Measurements from ENCODE around the gene ARRDC3. TPM values are rescaled to one million over a fixed set of nuclear protein-coding genes. Genes with fewer than 3 reads are reported as not detected.
"Not testable (repeated sequence)": the region's sequence is repeated elsewhere in the genome, so short reads cannot be mapped to it uniquely, and the experiment has no call there.

Gene ARRDC3
- total and polyA plus RNA-seq, 10 of the 15 experiments (the other 5 are each of a cell fraction or from before 2014, with no cell fraction given), result 2.3 to 14.0 (median 8.6) TPM

DNA sequence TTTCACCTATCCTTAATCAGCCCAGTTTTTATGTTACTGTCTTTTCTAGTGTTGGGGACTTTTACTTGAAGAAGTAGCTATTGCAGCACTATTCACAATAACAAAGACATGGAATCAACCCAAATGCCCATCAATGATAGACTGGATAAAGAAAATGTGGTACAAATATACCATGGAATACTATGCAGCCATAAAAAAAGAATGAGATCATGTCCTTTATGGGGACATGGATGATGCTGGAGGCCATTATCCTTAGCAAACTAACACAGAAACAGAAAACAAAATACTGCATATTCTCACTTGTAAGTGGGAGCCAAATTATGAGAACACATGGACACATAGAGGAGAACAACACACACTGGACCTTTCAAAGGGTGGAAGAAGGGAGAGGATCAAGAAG lies 6.4 kb upstream of the ARRDC3 start:
- H3K9ac ChIP-seq (ENCODE audit: control insufficient read depth, insufficient read depth, low read length); H3K4me1 ChIP-seq (ENCODE audit: control insufficient read depth, insufficient read depth, low read length); H2AFZ ChIP-seq (ENCODE audit: control insufficient read depth, low read depth, low read length); H3K27ac ChIP-seq (ENCODE audit: control insufficient read depth, insufficient read depth); BruUV-seq (replicated peaks); H3K79me2 ChIP-seq (ENCODE audit: control insufficient read depth, insufficient read depth, low read length); H3K4me2 ChIP-seq (ENCODE audit: control insufficient read depth, insufficient read depth); DNase-seq (ENCODE audit: low read depth, low spot score); H3K27me3 ChIP-seq (replicated peaks in 1 of 2; ENCODE audit: control insufficient read depth in 2 of 2, insufficient read depth in 2 of 2, low read length in 1 of 2); H3K36me3 ChIP-seq (ENCODE audit: control insufficient read depth in 2 of 2, insufficient read depth in 2 of 2, low read length in 1 of 2); H3K4me3 ChIP-seq; ATAC-seq; H3K9me3 ChIP-seq (replicated peaks; ENCODE audit: control insufficient read depth, insufficient read depth, low read length); H4K20me1 ChIP-seq (ENCODE audit: control insufficient read depth, insufficient read depth); FAIRE-seq: not testable (repeated sequence)
- in situ Hi-C loops (cut with MboI), result loop anchor here (5.0 to 10.0 kb wide), 3 partner anchors 167 to 455 kb away; no protein-coding TSS in a partner anchor
- ChIA-PET POLR2A (interaction anchor here (1.1 kb wide), 1 partner anchor 9 kb away, joined by 3 read pairs; no protein-coding TSS in a partner anchor), CTCF (interaction anchor here (1.0 to 1.8 kb wide), 3 partner anchors 30 to 457 kb away, joined by 3 to 5 read pairs (median 5); no protein-coding TSS in a partner anchor), SMC1A (ENCODE audit: uncharacterized antibody, unreplicated experiment) (interaction anchor here (1.0 to 10.9 kb wide), 2 partner anchors 31 to 170 kb away, joined by 3 to 107 read pairs; no protein-coding TSS in a partner anchor), RAD21 (ENCODE audit: unreplicated experiment) (interaction anchor here (1.6 kb wide), 1 partner anchor 170 kb away, joined by 4 read pairs; no protein-coding TSS in a partner anchor)
- intact Hi-C loops (cut with micrococcal nuclease; ENCODE audit: unreplicated experiment), result loop anchor here (10.0 kb wide), 2 partner anchors 525 to 915 kb away; partner anchors contain the start of genes MBLAC2 and POLR3G

DNA sequence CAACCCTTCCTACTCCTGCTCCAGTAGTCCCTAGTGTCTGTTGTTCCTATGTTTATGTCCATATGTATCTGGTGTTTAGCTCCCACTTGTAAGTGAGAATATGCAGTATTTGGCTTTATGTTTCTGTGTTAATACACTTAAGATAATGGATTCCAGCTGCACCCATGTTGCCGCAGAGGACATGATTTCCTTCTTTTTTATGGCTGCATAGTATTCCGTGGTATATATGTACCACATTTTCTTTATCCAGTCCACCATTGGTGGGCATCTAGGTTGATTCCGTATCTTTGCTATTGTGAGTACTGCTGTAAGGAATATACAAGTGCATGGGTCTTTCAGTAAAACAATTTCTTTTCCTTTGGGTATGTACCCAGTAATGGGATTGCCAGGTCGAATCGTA lies 5.2 kb upstream of the ARRDC3 start:
- RAD21 ChIA-PET (ENCODE audit: unreplicated experiment), result interaction anchor here (1.6 to 6.7 kb wide), 4 partner anchors 30 to 523 kb away, joined by 4 to 109 read pairs (median 44); no protein-coding TSS in a partner anchor
- intact Hi-C loops (cut with micrococcal nuclease; ENCODE audit: unreplicated experiment), result loop anchor here (10.0 kb wide), 2 partner anchors 524 to 914 kb away; partner anchors contain the start of genes MBLAC2 and POLR3G
- 94% methylated on average over 5 of the region's 5 CpGs for WGBS (ENCODE audit: insufficient coverage, insufficient replicate concordance, low lambda C conversion rate, missing lambda C conversion rate)
- no peak for TF ChIP-seq TCF3 (IDR thresholded peaks at IDR 0.05; ENCODE audit: borderline replicate concordance, insufficient read depth, low read depth, low read length)
- TF ChIP-seq, protein P1, sequence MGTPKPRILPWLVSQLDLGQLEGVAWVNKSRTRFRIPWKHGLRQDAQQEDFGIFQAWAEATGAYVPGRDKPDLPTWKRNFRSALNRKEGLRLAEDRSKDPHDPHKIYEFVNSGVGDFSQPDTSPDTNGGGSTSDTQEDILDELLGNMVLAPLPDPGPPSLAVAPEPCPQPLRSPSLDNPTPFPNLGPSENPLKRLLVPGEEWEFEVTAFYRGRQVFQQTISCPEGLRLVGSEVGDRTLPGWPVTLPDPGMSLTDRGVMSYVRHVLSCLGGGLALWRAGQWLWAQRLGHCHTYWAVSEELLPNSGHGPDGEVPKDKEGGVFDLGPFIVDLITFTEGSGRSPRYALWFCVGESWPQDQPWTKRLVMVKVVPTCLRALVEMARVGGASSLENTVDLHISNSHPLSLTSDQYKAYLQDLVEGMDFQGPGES (IDR thresholded peaks at IDR 0.05), result no peak
- TF ChIP-seq NFXL1 (IDR thresholded peaks at IDR 0.05; ENCODE audit: borderline replicate concordance), result no peak
- TF ChIP-seq ZSCAN29 (IDR thresholded peaks at IDR 0.05), result no peak
- TF ChIP-seq HDAC6 (IDR thresholded peaks at IDR 0.05; ENCODE audit: unreplicated experiment), result no peak
- TF ChIP-seq RFX5 (IDR thresholded peaks at IDR 0.05; ENCODE audit: low read depth, low read length), result no peak
- no peak for TF ChIP-seq MYC (IDR thresholded peaks at IDR 0.05; ENCODE audit: insufficient read depth, insufficient read length, insufficient replicate concordance, low read length, severe bottlenecking)
- TF ChIP-seq ATF7 (IDR thresholded peaks at IDR 0.05; ENCODE audit: low read depth), result no peak
- TF ChIP-seq, protein P2, sequence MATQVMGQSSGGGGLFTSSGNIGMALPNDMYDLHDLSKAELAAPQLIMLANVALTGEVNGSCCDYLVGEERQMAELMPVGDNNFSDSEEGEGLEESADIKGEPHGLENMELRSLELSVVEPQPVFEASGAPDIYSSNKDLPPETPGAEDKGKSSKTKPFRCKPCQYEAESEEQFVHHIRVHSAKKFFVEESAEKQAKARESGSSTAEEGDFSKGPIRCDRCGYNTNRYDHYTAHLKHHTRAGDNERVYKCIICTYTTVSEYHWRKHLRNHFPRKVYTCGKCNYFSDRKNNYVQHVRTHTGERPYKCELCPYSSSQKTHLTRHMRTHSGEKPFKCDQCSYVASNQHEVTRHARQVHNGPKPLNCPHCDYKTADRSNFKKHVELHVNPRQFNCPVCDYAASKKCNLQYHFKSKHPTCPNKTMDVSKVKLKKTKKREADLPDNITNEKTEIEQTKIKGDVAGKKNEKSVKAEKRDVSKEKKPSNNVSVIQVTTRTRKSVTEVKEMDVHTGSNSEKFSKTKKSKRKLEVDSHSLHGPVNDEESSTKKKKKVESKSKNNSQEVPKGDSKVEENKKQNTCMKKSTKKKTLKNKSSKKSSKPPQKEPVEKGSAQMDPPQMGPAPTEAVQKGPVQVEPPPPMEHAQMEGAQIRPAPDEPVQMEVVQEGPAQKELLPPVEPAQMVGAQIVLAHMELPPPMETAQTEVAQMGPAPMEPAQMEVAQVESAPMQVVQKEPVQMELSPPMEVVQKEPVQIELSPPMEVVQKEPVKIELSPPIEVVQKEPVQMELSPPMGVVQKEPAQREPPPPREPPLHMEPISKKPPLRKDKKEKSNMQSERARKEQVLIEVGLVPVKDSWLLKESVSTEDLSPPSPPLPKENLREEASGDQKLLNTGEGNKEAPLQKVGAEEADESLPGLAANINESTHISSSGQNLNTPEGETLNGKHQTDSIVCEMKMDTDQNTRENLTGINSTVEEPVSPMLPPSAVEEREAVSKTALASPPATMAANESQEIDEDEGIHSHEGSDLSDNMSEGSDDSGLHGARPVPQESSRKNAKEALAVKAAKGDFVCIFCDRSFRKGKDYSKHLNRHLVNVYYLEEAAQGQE (IDR thresholded peaks at IDR 0.05; ENCODE audit: low read depth, low read length), result no peak
- no peak for TF ChIP-seq FOS (IDR thresholded peaks at IDR 0.05; ENCODE audit: borderline replicate concordance, extremely low read depth, insufficient read length)

More for the DNA sequence above, 5.2 kb upstream of the ARRDC3 start:
- no peak for DNase-seq (ENCODE audit: low read depth, low spot score)
- ChIA-PET CTCF (interaction anchor here (1.2 to 6.8 kb wide), 6 partner anchors 30 to 523 kb away, joined by 3 to 199 read pairs (median 128); no protein-coding TSS in a partner anchor), SMC1A (ENCODE audit: uncharacterized antibody, unreplicated experiment) (interaction anchor here (6.0 to 10.9 kb wide), 3 partner anchors 32 to 455 kb away, joined by 92 to 107 read pairs (median 106); no protein-coding TSS in a partner anchor), POLR2A (no interaction called here)
- no peaks in the 10 kb centered on the region for H3K9me3 ChIP-seq (replicated peaks; ENCODE audit: control insufficient read depth, insufficient read depth, low read length)
- FAIRE-seq, result no peak
- H3K27ac ChIP-seq (ENCODE audit: control insufficient read depth, insufficient read depth), result no peak overlapping the region
- no peak overlapping the region for H2AFZ ChIP-seq (ENCODE audit: control insufficient read depth, low read depth, low read length)
- H4K20me1 ChIP-seq (ENCODE audit: control insufficient read depth, insufficient read depth), result no peaks in the 10 kb centered on the region
- H3K36me3 ChIP-seq (ENCODE audit: control insufficient read depth in 2 of 2, insufficient read depth in 2 of 2, low read length in 1 of 2), result no peaks in the 10 kb centered on the region
- H3K4me2 ChIP-seq (ENCODE audit: control insufficient read depth, insufficient read depth), result no peak overlapping the region
- in situ Hi-C loops (cut with MboI), result loop anchor here (5.0 to 10.0 kb wide), 3 partner anchors 166 to 454 kb away; no protein-coding TSS in a partner anchor
- no TSS peak for BruUV-seq (replicated peaks)
- ATAC-seq, result no peak
- H3K4me1 ChIP-seq (ENCODE audit: control insufficient read depth, insufficient read depth, low read length), result peaks cover 8% of the 10 kb centered on the region; the same call in 1 of the 2 replicates
- no peak overlapping the region for H3K4me3 ChIP-seq
- H3K27me3 ChIP-seq (replicated peaks in 1 of 2; ENCODE audit: control insufficient read depth in 2 of 2, insufficient read depth in 2 of 2, low read length in 1 of 2), result no peaks in the 10 kb centered on the region
- no peak overlapping the region for H3K9ac ChIP-seq (ENCODE audit: control insufficient read depth, insufficient read depth, low read length)
- H3K79me2 ChIP-seq (ENCODE audit: control insufficient read depth, insufficient read depth, low read length), result peaks cover 2% of the 10 kb centered on the region
